AG08396 (cell line): Measurements from ENCODE around the gene PPIA.
"Not testable (repeated sequence)": the region's sequence is repeated elsewhere in the genome, so short reads cannot be mapped to it uniquely, and the experiment has no call there.

Experiments
- DNase-seq: peaks from one replicate; pipeline ENCODE4 v3.0.0; 2012; ENCODE audit warnings: low spot score, mixed read lengths

Gene PPIA

GRCh38 chr7:44827567-44827966, 31.1 kb downstream of the PPIA start:
- DNase-seq, result no peak

GRCh38 chr7:44838751-44839150, 42.3 kb downstream of the PPIA start:
- no peak for DNase-seq

GRCh38 chr7:44842675-44843074, 46.2 kb downstream of the PPIA start:
- not testable (repeated sequence) for DNase-seq

GRCh38 chr7:44843440-44843839, 47.0 kb downstream of the PPIA start:
- not testable (repeated sequence) for DNase-seq

GRCh38 chr7:44845451-44845850, 49.0 kb downstream of the PPIA start:
- no peak for DNase-seq

GRCh38 chr7:44846390-44846789, 49.9 kb downstream of the PPIA start:
- not testable (repeated sequence) for DNase-seq

GRCh38 chr7:44846816-44847508, 50.5 kb downstream of the PPIA start:
- no peak for DNase-seq

GRCh38 chr7:44847509-44847919, 51.0 kb downstream of the PPIA start:
- peak; percentile 93 for DNase-seq

GRCh38 chr7:44847920-44848634, 51.6 kb downstream of the PPIA start, which contains the start of gene H2AZ2:
Gene H2AZ2 (minus strand): TSS chr7:44848087. CDS start chr7:44847971, 116 bp downstream.
- peak; percentile 99 for DNase-seq

GRCh38 chr7:44849259-44849884, 52.9 kb downstream of the PPIA start:
- no peak for DNase-seq

GRCh38 chr7:44849885-44850544, 53.5 kb downstream of the PPIA start:
- no peak for DNase-seq

GRCh38 chr7:44852590-44852989, 56.1 kb downstream of the PPIA start:
- DNase-seq, result no peak
